ENCODE results near the gene RACGAP1. TPM values are rescaled to one million over a fixed set of nuclear protein-coding genes. Genes with fewer than 3 reads are reported as not detected.
A peak's percentile ranks its signal among the peaks of the same experiment; 100 is the strongest.

RACGAP1 gene
- total and polyA plus RNA-seq, 2 of the 8 experiments (the other 6 are each of a cell fraction or from before 2014, with no cell fraction given): 18.0 to 66.3 TPM

- H4K91ac ChIP-seq (replicated peaks; ENCODE audit: insufficient read length, low read length): peak within 1 kb of the TSS; percentile 28
- ChIA-PET CTCF (ENCODE audit: partially characterized antibody) (interaction anchor here (0.6 to 16.9 kb wide), 6 partner anchors 15 to 124 kb away, joined by 3 to 295 read pairs (median 14); partner anchors contain the start of gene SMARCD1), POLR2A (ENCODE audit: partially characterized antibody) (interaction anchor here (0.5 to 1.2 kb wide), 5 partner anchors 15 to 173 kb away, joined by 3 to 4 read pairs (median 3); no protein-coding TSS in a partner anchor)
- no peak within 1 kb of the TSS for H3K14ac ChIP-seq (ENCODE audit: insufficient read length)
- no peak within 1 kb of the TSS for H3K9ac ChIP-seq (replicated peaks in 1 of 4; ENCODE audit: extremely low read depth in 1 of 4, low read depth in 3 of 4, low read length in 3 of 4)
- H3K4ac ChIP-seq (replicated peaks; ENCODE audit: insufficient read length, low read depth, low read length): no peak within 1 kb of the TSS
- H2BK20ac ChIP-seq (ENCODE audit: low read length): no peak within 1 kb of the TSS
- no peaks in the 10 kb centered on the region for H4K20me1 ChIP-seq (replicated peaks in 1 of 2; ENCODE audit: control insufficient read depth in 1 of 2, insufficient read depth in 2 of 2, low read length in 2 of 2)
- peak within 1 kb of the TSS; percentile 50; the same call in 1 of the 2 replicates for H2BK12ac ChIP-seq (ENCODE audit: low read depth, low read length)
- peaks cover 12 to 54% (median 43%) of the 10 kb centered on the region in 4 experiments for H3K27me3 ChIP-seq (replicated peaks in 1 of 4; ENCODE audit: control insufficient read depth in 3 of 4, extremely low read depth in 1 of 4, insufficient read depth in 3 of 4, low read length in 3 of 4)
- peaks cover 4 to 20% (median 12%) of the 10 kb centered on the region in 4 experiments for H3K4me1 ChIP-seq (replicated peaks in 1 of 4; ENCODE audit: control insufficient read depth in 3 of 4, insufficient read depth in 4 of 4, low read length in 3 of 4)
- H2AK5ac ChIP-seq (ENCODE audit: low read depth, low read length): peak within 1 kb of the TSS; percentile 67; the same call in 1 of the 2 replicates
- H3K36me3 ChIP-seq (ENCODE audit: control insufficient read depth in 2 of 4, insufficient read depth in 4 of 4, low read length in 3 of 4): no peaks in the 10 kb centered on the region
- 6% methylated on average over 26 of the region's 111 CpGs; no CpG with 5 or more reads in 1 of the 2 experiments for WGBS, 2 experiments (ENCODE audit: extremely low coverage in 1 of 2, insufficient coverage in 1 of 2, insufficient read length in 1 of 2, insufficient replicate concordance in 2 of 2, low coverage in 1 of 2, low lambda C conversion rate in 2 of 2, missing lambda C conversion rate in 1 of 2)
- H2BK15ac ChIP-seq (ENCODE audit: low read length): peak within 1 kb of the TSS; percentile 61; the same call in 1 of the 2 replicates
- no peaks in the 10 kb centered on the region for H3K79me2 ChIP-seq (ENCODE audit: control insufficient read depth in 1 of 2, insufficient read depth in 2 of 2, low read length in 2 of 2)
- H3K18ac ChIP-seq (ENCODE audit: extremely low read depth, low read length): peak within 1 kb of the TSS; percentile 60
- no peak within 1 kb of the TSS for H3K56ac ChIP-seq (replicated peaks; ENCODE audit: insufficient read length, low read depth, low read length)
- no peaks in the 10 kb centered on the region for H3K9me3 ChIP-seq (ENCODE audit: insufficient read depth in 2 of 2, low read depth in 1 of 2, low read length in 1 of 2)
- H3K4me3 ChIP-seq (ENCODE audit: extremely low read depth in 1 of 4, insufficient read depth in 2 of 4, low read depth in 3 of 4, low read length in 4 of 4): peak within 1 kb of the TSS; percentile 27 to 59 (median 34)
- FAIRE-seq: no peak
- H2AFZ ChIP-seq (ENCODE audit: low read length): no peak within 1 kb of the TSS; the same call in 1 of the 2 replicates
- H3K27ac ChIP-seq (ENCODE audit: low read depth, low read length): no peak within 1 kb of the TSS
- no peak within 1 kb of the TSS for H3K23ac ChIP-seq (ENCODE audit: insufficient read length)
- peak in 1 of 2 experiments; percentile 73 for DNase-seq (ENCODE audit: low read depth in 1 of 2, low spot score in 2 of 2)
- no peak within 1 kb of the TSS; the same call in 1 of the 2 replicates for H2BK5ac ChIP-seq (ENCODE audit: low read depth, low read length)
- H2BK120ac ChIP-seq (replicated peaks; ENCODE audit: low read depth, low read length): no peak within 1 kb of the TSS
- H3K23me2 ChIP-seq (ENCODE audit: low read depth, low read length): peaks cover 6% of the 10 kb centered on the region; the same call in 1 of the 2 replicates
- peak within 1 kb of the TSS; percentile 69; the same call in 1 of the 2 replicates for H4K8ac ChIP-seq (ENCODE audit: extremely low read depth, insufficient read depth, low read length)
- no peak within 1 kb of the TSS for H4K5ac ChIP-seq (ENCODE audit: insufficient read length, low read depth, low read length)
- H3K4me2 ChIP-seq (ENCODE audit: insufficient read depth in 1 of 2, low read depth in 2 of 2, low read length in 2 of 2): peak within 1 kb of the TSS; percentile 46 to 82
- H3K79me1 ChIP-seq (ENCODE audit: low read depth, low read length): no peaks in the 10 kb centered on the region
- TF ChIP-seq SAP30 (IDR thresholded peaks at IDR 0.05; ENCODE audit: insufficient read depth, insufficient replicate concordance, low read length) (no peak), PHF8 (conservative IDR thresholded peaks at IDR 0.05; ENCODE audit: low read depth, low read length) (no peak), TCF12 (IDR thresholded peaks at IDR 0.05; ENCODE audit: low read depth, low read length) (no peak), E2F6 (IDR thresholded peaks at IDR 0.05) (peak; percentile 86), SP4 (IDR thresholded peaks at IDR 0.05; ENCODE audit: low read length) (no peak), KDM4A (IDR thresholded peaks at IDR 0.05; ENCODE audit: low read depth, low read length, severe bottlenecking) (peak; percentile 79), SUZ12 (IDR thresholded peaks at IDR 0.05; ENCODE audit: low read length) (peak; percentile 84), RNF2 (IDR thresholded peaks at IDR 0.05; ENCODE audit: borderline replicate concordance, low read depth, low read length, missing control alignments, poor library complexity, severe bottlenecking) (peak; percentile 1), KDM1A (IDR thresholded peaks at IDR 0.05; ENCODE audit: borderline replicate concordance, low read length) (no peak)
Measured at GRCh38 chr12:49961111-49961922, 64.0 kb downstream of the RACGAP1 start, which contains the start of gene AQP5. Gene AQP5, plus strand, starts transcription at chr12:49961872. Its CDS starts 146 bp downstream, at chr12:49962018.
